Measurements from ENCODE around the gene TAF13. TPM values are rescaled to one million over a fixed set of nuclear protein-coding genes. Genes with fewer than 3 reads are reported as not detected.
A peak's percentile ranks its signal among the peaks of the same experiment; 100 is the strongest.

The TAF13 gene
- total RNA-seq, 1 experiment from 2014 or later, result 27.3 TPM

GRCh38 chr1:109079240-109079622, 3.4 kb upstream of the TAF13 start:
- no peak overlapping the region for H2AFZ ChIP-seq (ENCODE audit: low read depth, low read length, poor library complexity, severe bottlenecking)
- no peaks in the 10 kb centered on the region for H3K27me3 ChIP-seq (ENCODE audit: insufficient read depth, low read length)
- H3K79me2 ChIP-seq (ENCODE audit: insufficient read depth, low read length), result peaks cover 13% of the 10 kb centered on the region
- ChIA-PET RAD21 (ENCODE audit: low non-redundant PET in 1 of 2, low total read pairs in 2 of 2, uncharacterized antibody in 2 of 2, unreplicated experiment in 2 of 2) (no interaction called here), POLR2A (interaction anchor here (1.8 kb wide), 1 partner anchor 21 kb away, joined by 11 read pairs; no protein-coding TSS in a partner anchor), CTCF (interaction anchor here (1.4 kb wide), 1 partner anchor 21 kb away, joined by 4 read pairs; no protein-coding TSS in a partner anchor)
- no peaks in the 10 kb centered on the region for H3K9me3 ChIP-seq (ENCODE audit: control insufficient read depth in 1 of 2, insufficient read depth in 1 of 2, low read depth in 1 of 2, low read length in 2 of 2)
- peaks cover 21 to 29% of the 10 kb centered on the region in 2 experiments for H3K4me1 ChIP-seq (ENCODE audit: control insufficient read depth in 1 of 2, insufficient read depth in 2 of 2, low read length in 2 of 2)
- no peak for TF ChIP-seq CEBPB (IDR thresholded peaks at IDR 0.05; ENCODE audit: low read depth)
- no peak for TF ChIP-seq SRF (IDR thresholded peaks at IDR 0.05; ENCODE audit: low read depth)
- TF ChIP-seq CBX3 (IDR thresholded peaks at IDR 0.05; ENCODE audit: low read depth), result no peak
- no peak for TF ChIP-seq FOSL1 (IDR thresholded peaks at IDR 0.05; ENCODE audit: low read depth)
- TF ChIP-seq EZH2phosphoT487 (IDR thresholded peaks at IDR 0.05; ENCODE audit: borderline replicate concordance), result no peak
- TF ChIP-seq JUND (IDR thresholded peaks at IDR 0.05), result no peak
- no peak for TF ChIP-seq RAD21 (IDR thresholded peaks at IDR 0.05; ENCODE audit: low read depth)
- TF ChIP-seq ELF1 (IDR thresholded peaks at IDR 0.05; ENCODE audit: borderline replicate concordance, low read depth), result no peak
- no peak for TF ChIP-seq EZH2 (IDR thresholded peaks at IDR 0.05)
- TF ChIP-seq MAX (IDR thresholded peaks at IDR 0.05), result no peak
- TF ChIP-seq EGR1 (IDR thresholded peaks at IDR 0.05; ENCODE audit: low read depth), result no peak
- no peak for TF ChIP-seq POLR2AphosphoS5 (IDR thresholded peaks at IDR 0.05; ENCODE audit: low read depth, low read length)
- no peak for TF ChIP-seq POLR2A (IDR thresholded peaks at IDR 0.05; ENCODE audit: borderline replicate concordance, extremely low read depth, insufficient read depth, insufficient read length)
- TF ChIP-seq ZNF274 (IDR thresholded peaks at IDR 0.05; ENCODE audit: low read depth, low read length), result no peak
- no peak for TF ChIP-seq ATF3 (IDR thresholded peaks at IDR 0.05)
- TF ChIP-seq SP1 (IDR thresholded peaks at IDR 0.05; ENCODE audit: low read depth), result no peak
- TF ChIP-seq ZFX (IDR thresholded peaks at IDR 0.05), result no peak
- TF ChIP-seq ZBTB33 (IDR thresholded peaks at IDR 0.05; ENCODE audit: extremely low read depth, insufficient replicate concordance, low read length), result no peak
- TF ChIP-seq REST (IDR thresholded peaks at IDR 0.05; ENCODE audit: low read depth), result no peak
- no peak for TF ChIP-seq YY1 (IDR thresholded peaks at IDR 0.05; ENCODE audit: extremely low read depth, insufficient replicate concordance, low read depth, low read length)
- peak overlapping the region; percentile 59 for H3K9ac ChIP-seq (ENCODE audit: low read length)
- no TSS peak for BruUV-seq (replicated peaks)
- H3K4me2 ChIP-seq (ENCODE audit: low read length), result peak overlapping the region; percentile 77
- intact Hi-C loops (cut with micrococcal nuclease), result no loop called here
- ATAC-seq (no peak), DNase-seq (ENCODE audit: low read depth, low spot score) (no peak)
- H3K4me3 ChIP-seq (replicated peaks in 1 of 2; ENCODE audit: low read depth in 1 of 2, low read length in 2 of 2), result peak overlapping the region; percentile 21 to 29
- H3K27ac ChIP-seq (ENCODE audit: low read depth, low read length), result peak overlapping the region; percentile 70; the same call in 1 of the 2 replicates
- no peaks in the 10 kb centered on the region for H3K9me2 ChIP-seq (ENCODE audit: insufficient read depth)
- H4K20me1 ChIP-seq (ENCODE audit: insufficient read depth), result no peaks in the 10 kb centered on the region
- no peaks in the 10 kb centered on the region for H3K36me3 ChIP-seq (ENCODE audit: control insufficient read depth in 1 of 2, insufficient read depth in 2 of 2, low read length in 2 of 2)
